Kidney (tissue), 14 donors: Measurements from ENCODE around the gene UBAC2. TPM values are rescaled to one million over a fixed set of nuclear protein-coding genes. Genes with fewer than 3 reads are reported as not detected.

Experiments used
- DNase-seq, 5 donors: peaks; one replicate each; pipeline ENCODE4 v3.0.0-alpha.2; 2013 to 2020
- FAIRE-seq: peaks from 2 replicates; lab custom pipeline; 2012; peaks lifted over from hg19 to GRCh38; lab: Jason Lieb, UNC
- H3K27ac ChIP-seq, 2 donors: one replicate each; pipeline ENCODE4 v1.7.0; 2013; ENCODE audit warnings: low read depth in 2 of 2, low read length in 2 of 2, inconsistent platforms in 1 of 2
- H3K27me3 ChIP-seq: one replicate; pipeline ENCODE4 v1.7.1; 2013; ENCODE audit warnings: low read length, inconsistent platforms; ENCODE audit not compliant: control insufficient read depth, insufficient read depth
- H3K36me3 ChIP-seq, 3 donors: one replicate each; pipeline versions ENCODE4 v1.7.0 to v1.7.1; 2013; ENCODE audit warnings: low read length in 3 of 3, control low read depth in 1 of 3, inconsistent platforms in 1 of 3; ENCODE audit not compliant: insufficient read depth in 3 of 3, control insufficient read depth in 2 of 3
- H3K4me1 ChIP-seq, 3 donors: one replicate each; pipeline versions ENCODE4 v1.7.0 to v1.7.1; 2013; ENCODE audit warnings: low read length in 3 of 3, inconsistent platforms in 1 of 3, low read depth in 1 of 3; ENCODE audit not compliant: control insufficient read depth in 2 of 3, insufficient read depth in 2 of 3
- H3K4me3 ChIP-seq, 3 donors: one replicate each; pipeline versions ENCODE4 v1.7.0 to v1.8.1; 2013; ENCODE audit warnings: low read length in 3 of 3, control low read depth in 1 of 3, inconsistent platforms in 1 of 3
- H3K9ac ChIP-seq, 3 donors: one replicate each; pipeline versions ENCODE4 v1.7.0 to v1.7.1; 2013; ENCODE audit warnings: low read length in 3 of 3, control low read depth in 1 of 3, inconsistent platforms in 1 of 3
- H3K9me3 ChIP-seq, 3 donors: one replicate each; pipeline versions ENCODE4 v1.7.0 to v1.7.1; 2013; ENCODE audit warnings: low read length in 3 of 3, control low read depth in 1 of 3, inconsistent platforms in 1 of 3; ENCODE audit not compliant: control insufficient read depth in 2 of 3, insufficient read depth in 1 of 3
- intact Hi-C: fragments of 100-400 bp; cut with DNase I; formaldehyde crosslinking; loops from one replicate; pipeline ENCODE4 v1.11.1; 2022
- polyA plus RNA-seq: library from polyadenylated mRNA; stranded (reverse); fragments of 350-450 nt; fragmentation: Illumina TruSeq; extraction: RNeasy Lipid Tissue Mini Kit (QIAGEN cat#74804); gene quantifications from one replicate; pipeline ENCODE4 v1.2.3, GENCODE V29; 2014; ENCODE audit warnings: low read depth, low replicate concordance; ENCODE audit not compliant: insufficient read depth
- total RNA-seq: library from RNA; stranded (reverse); fragmentation: NEBNext Ultra II Directional; extraction: Animal tissue kit (Norgen Biotek cat#: 25700); gene quantifications from one replicate; pipeline ENCODE4 v1.2.1, GENCODE V29; 2021
- TF ChIP-seq, protein P1 (sequence below): IDR thresholded peaks from 3 replicates; pipeline ENCODE4 v1.5.1; 2012; ENCODE audit warnings: mild to moderate bottlenecking, moderate library complexity, borderline replicate concordance; ENCODE audit not compliant: insufficient read depth; ENCODE audit errors: extremely low read depth
- donor health status: control.
- donor health status: control.
- donor health status: control.
- donor health status: control.
- donor health status: control.
- donor health status: DM: yes; HTN: yes; CAD: no.
- donor health status: Normal renal cell carcinoma (clear cell type).

The UBAC2 gene
- total and polyA plus RNA-seq, 2 donors from 2014 or later, result 61.8 to 77.5 TPM

DNA sequence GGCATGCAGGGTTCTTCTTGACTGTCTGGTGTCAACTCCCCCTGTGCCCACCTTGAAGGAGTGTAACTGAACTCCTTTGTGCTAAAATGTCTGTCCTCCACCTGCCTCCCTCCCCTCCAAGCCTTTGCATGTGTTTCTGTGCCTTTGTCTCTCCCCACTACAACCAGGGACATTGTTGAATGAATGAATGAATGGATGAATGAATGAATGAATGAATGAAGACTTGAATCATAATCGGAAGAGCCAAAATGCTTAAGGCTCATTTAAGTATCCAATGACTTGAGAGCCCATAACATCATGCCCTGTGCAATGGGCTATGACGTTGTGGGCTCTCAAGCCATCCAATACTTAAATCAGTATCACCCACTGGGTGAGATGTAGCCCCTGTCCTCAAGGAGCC is 115.6 kb downstream of the UBAC2 start:
- no peak for FAIRE-seq
- intact Hi-C loops, result no loop called here
- Histone ChIP-seq H3K9ac (no peak overlapping the region), H3K27me3 (no peaks in the 10 kb centered on the region), H3K9me3 (no peaks in the 10 kb centered on the region), H3K4me3 (no peak overlapping the region), H3K36me3 (peaks cover 0 to 2% (median 0%) of the 10 kb centered on the region in 3 donors), H3K4me1 (no peaks in the 10 kb centered on the region), H3K27ac (no peak overlapping the region)
- TF ChIP-seq, protein P1, sequence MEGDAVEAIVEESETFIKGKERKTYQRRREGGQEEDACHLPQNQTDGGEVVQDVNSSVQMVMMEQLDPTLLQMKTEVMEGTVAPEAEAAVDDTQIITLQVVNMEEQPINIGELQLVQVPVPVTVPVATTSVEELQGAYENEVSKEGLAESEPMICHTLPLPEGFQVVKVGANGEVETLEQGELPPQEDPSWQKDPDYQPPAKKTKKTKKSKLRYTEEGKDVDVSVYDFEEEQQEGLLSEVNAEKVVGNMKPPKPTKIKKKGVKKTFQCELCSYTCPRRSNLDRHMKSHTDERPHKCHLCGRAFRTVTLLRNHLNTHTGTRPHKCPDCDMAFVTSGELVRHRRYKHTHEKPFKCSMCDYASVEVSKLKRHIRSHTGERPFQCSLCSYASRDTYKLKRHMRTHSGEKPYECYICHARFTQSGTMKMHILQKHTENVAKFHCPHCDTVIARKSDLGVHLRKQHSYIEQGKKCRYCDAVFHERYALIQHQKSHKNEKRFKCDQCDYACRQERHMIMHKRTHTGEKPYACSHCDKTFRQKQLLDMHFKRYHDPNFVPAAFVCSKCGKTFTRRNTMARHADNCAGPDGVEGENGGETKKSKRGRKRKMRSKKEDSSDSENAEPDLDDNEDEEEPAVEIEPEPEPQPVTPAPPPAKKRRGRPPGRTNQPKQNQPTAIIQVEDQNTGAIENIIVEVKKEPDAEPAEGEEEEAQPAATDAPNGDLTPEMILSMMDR, result no peak
- no peak for DNase-seq

DNA sequence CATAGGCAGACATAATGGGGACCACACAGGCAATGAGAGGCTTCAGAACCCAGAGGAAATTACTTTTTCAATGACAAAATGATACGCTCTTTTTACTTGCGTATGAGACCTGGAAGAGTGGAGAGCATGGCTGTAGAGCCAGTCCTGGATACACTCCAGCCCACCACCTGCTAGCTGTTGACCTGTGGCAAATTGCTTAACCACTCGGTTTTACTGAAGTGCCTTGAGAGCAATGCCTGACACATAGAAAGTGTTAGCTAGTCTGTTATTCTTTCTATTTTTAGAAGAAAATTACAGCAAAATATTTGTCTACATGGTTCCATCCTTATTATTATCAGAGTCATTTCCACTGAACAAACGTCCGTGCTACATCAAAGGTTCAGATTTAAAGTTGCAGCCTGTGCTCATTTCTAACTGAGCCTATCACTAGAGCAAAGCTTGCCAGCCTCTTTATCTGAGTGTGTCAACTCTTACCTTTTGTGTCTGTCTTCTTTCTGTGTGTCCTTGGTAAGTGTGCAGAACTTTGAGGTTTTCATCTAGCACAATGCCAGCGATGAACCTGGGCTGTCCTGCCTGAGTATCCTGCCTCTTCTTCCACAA is 116.1 kb downstream of the UBAC2 start:
- TF ChIP-seq, protein P1, result no peak
- no peaks in the 10 kb centered on the region for H3K4me1 ChIP-seq

DNA sequence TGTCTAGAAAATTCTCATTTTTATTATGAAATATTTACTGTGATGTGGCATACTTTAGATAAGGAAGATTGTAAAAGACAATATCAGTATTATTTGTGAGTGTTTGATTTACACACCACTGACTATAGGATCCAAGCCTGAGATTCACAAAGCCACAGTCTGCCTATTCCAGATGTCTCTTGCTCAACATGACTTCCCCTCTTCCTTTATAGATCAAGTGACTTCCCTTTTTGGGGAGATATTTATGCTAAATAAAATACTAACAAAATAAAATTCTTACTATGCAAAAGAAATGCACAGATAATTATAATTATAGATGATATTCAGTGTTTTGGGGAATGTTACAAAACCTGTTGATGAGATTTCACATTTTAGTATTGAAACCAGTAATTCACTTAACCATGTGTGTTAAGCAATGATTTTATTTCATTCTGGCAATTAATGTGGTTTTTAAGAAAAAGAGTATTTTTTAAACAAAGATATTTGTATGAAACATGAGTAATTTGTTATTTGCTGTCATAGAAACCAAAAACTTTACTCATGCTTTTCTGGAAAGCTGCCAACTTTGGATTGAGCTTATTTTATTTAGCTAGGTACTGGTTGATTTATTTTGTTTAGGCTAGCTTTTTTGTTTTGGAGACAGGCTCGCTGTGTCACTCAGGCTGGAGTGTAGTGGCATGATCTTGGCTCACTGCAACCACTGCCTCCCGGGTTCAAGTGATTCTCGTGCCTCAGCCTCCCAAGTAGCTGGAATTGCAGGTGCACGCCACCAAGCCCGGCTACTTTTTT is 120.2 kb downstream of the UBAC2 start:
- no peaks in the 10 kb centered on the region for H3K27me3 ChIP-seq
- no peaks in the 10 kb centered on the region for H3K9me3 ChIP-seq
- DNase-seq (peak in 1 of 5 donors; percentile 59), FAIRE-seq (peak; percentile 30)
- H3K4me1 ChIP-seq, result no peaks in the 10 kb centered on the region
- H3K9ac ChIP-seq, result no peak overlapping the region
- TF ChIP-seq, protein P1, result no peak
- peaks cover 0 to 4% (median 0%) of the 10 kb centered on the region in 3 donors for H3K36me3 ChIP-seq
- intact Hi-C loops, result no loop called here
- no peak overlapping the region for H3K27ac ChIP-seq
- H3K4me3 ChIP-seq, result no peak overlapping the region

More for the DNA sequence above, 116.1 kb downstream of the UBAC2 start:
- Histone ChIP-seq H3K9me3 (no peaks in the 10 kb centered on the region), H3K4me3 (no peak overlapping the region), H3K27ac (no peak overlapping the region), H3K36me3 (peaks cover 0 to 2% (median 0%) of the 10 kb centered on the region in 3 donors), H3K9ac (no peak overlapping the region), H3K27me3 (no peaks in the 10 kb centered on the region)
- intact Hi-C loops, result no loop called here
- FAIRE-seq, result no peak
- no peak for DNase-seq
